Measurements from ENCODE around the gene WBP2NL. TPM values are rescaled to one million over a fixed set of nuclear protein-coding genes. Genes with fewer than 3 reads are reported as not detected.

WBP2NL gene
- total RNA-seq, 4 donors from 2014 or later, result 3.0 to 6.8 (median 3.5) TPM

GRCh38 chr22:42076764-42077485 is 78.3 kb downstream of the WBP2NL start:
- H3K27ac ChIP-seq, result peak overlapping the region in 2 of 4 donors; percentile 98 to 99
- H3K4me3 ChIP-seq, result no peak overlapping the region
- DNase-seq (ENCODE audit: low spot score in 2 of 2), result no peak
- peaks cover 0 to 26% (median 0%) of the 10 kb centered on the region in 3 donors for H3K36me3 ChIP-seq
- TF ChIP-seq EP300 (IDR thresholded peaks at IDR 0.05) (no peak), POLR2A (IDR thresholded peaks at IDR 0.05) (no peak)
- TF ChIP-seq, protein P1, sequence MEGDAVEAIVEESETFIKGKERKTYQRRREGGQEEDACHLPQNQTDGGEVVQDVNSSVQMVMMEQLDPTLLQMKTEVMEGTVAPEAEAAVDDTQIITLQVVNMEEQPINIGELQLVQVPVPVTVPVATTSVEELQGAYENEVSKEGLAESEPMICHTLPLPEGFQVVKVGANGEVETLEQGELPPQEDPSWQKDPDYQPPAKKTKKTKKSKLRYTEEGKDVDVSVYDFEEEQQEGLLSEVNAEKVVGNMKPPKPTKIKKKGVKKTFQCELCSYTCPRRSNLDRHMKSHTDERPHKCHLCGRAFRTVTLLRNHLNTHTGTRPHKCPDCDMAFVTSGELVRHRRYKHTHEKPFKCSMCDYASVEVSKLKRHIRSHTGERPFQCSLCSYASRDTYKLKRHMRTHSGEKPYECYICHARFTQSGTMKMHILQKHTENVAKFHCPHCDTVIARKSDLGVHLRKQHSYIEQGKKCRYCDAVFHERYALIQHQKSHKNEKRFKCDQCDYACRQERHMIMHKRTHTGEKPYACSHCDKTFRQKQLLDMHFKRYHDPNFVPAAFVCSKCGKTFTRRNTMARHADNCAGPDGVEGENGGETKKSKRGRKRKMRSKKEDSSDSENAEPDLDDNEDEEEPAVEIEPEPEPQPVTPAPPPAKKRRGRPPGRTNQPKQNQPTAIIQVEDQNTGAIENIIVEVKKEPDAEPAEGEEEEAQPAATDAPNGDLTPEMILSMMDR (IDR thresholded peaks at IDR 0.05), result no peak
- WGBS, 2 donors, result 88% methylated on average over 16 to 17 of the region's 20 CpGs
- H3K9me3 ChIP-seq, result no peaks in the 10 kb centered on the region
- no peaks in the 10 kb centered on the region for H3K27me3 ChIP-seq
- H3K4me1 ChIP-seq, result peaks cover 0 to 66% (median 35%) of the 10 kb centered on the region in 4 donors

- H3K4me1 ChIP-seq, result peaks cover 0 to 68% (median 35%) of the 10 kb centered on the region in 4 donors
Observed at GRCh38 chr22:42077486-42078125, 79.0 kb downstream of the WBP2NL start.

More at GRCh38 chr22:42077486-42078125, 79.0 kb downstream of the WBP2NL start:
- Histone ChIP-seq H3K36me3 (peaks cover 0 to 33% (median 0%) of the 10 kb centered on the region in 3 donors), H3K27me3 (no peaks in the 10 kb centered on the region), H3K9me3 (no peaks in the 10 kb centered on the region), H3K4me3 (no peak overlapping the region), H3K27ac (peak overlapping the region in 3 of 4 donors; percentile 97 to 99 (median 98))
- no peak for TF ChIP-seq EP300 (IDR thresholded peaks at IDR 0.05)
- TF ChIP-seq, protein P1 (IDR thresholded peaks at IDR 0.05), result no peak
- no peak for TF ChIP-seq POLR2A (IDR thresholded peaks at IDR 0.05)
- DNase-seq (ENCODE audit: low spot score in 2 of 2), result no peak
- WGBS, 2 donors, result 89 to 92% methylated on average over 13 to 16 of the region's 21 CpGs

Small RNA genes lying within 50 kb of the gene (small RNA-seq; reads per million reads assigned to genes)
- gene SNORD13P1, result not detected

Other genes starting within 250 kb of the WBP2NL start
- gene CCDC134, start 198.1 kb upstream of the WBP2NL start, total RNA-seq, result 1 to 10 TPM; 6.5 to 9.6 (median 8.2) TPM
- gene SREBF2, start 165.7 kb upstream of the WBP2NL start, total RNA-seq, result 100 to 1,000 TPM in 3 of 4 donors, 10 to 100 TPM in 1; 73.5 to 157 (median 129) TPM
- gene SHISA8, start 83.7 kb upstream of the WBP2NL start, total RNA-seq, result 1 to 10 TPM in 1 of 4 donors, not detected in 3; 3.3 TPM
- gene TNFRSF13C, start 72.0 kb upstream of the WBP2NL start, total RNA-seq, result under 1 TPM in 1 of 4 donors, not detected in 3; under 0.01 TPM
- gene CENPM, start 51.6 kb upstream of the WBP2NL start, total RNA-seq, result 1 to 10 TPM in 2 of 4 donors, not detected in 2; 5.0 to 5.1 TPM
- 10 to 100 TPM; 24.3 to 37.9 (median 32.8) TPM for gene SEPTIN3, start 29.3 kb upstream of the WBP2NL start, total RNA-seq
- gene NAGA, start 72.0 kb downstream of the WBP2NL start, total RNA-seq, result 10 to 100 TPM; 19.9 to 32.9 (median 30.0) TPM
- 10 to 100 TPM; 13.5 to 21.8 (median 16.0) TPM for gene PHETA2, start 75.5 kb downstream of the WBP2NL start, total RNA-seq
- gene SMDT1, start 80.9 kb downstream of the WBP2NL start, total RNA-seq, result 10 to 100 TPM; 14.1 to 61.8 (median 21.5) TPM
- 10 to 100 TPM; 28.2 to 54.6 (median 44.9) TPM for gene NDUFA6, start 92.0 kb downstream of the WBP2NL start, total RNA-seq
- gene CYP2D6, start 132.0 kb downstream of the WBP2NL start, total RNA-seq, result 1 to 10 TPM in 1 of 4 donors, under 1 TPM in 3; 0.30 to 1.1 (median 0.61) TPM

Data from tibial nerve (tissue), 4 donors.